GM18861 (cell line): ENCODE data around the gene SMIM23.
"Not testable (repeated sequence)": the region's sequence is repeated elsewhere in the genome, so short reads cannot be mapped to it uniquely, and the experiment has no call there.

Experiments used
- ATAC-seq: cut with Tn5 transposase; IDR thresholded peaks from one replicate; pipeline ENCODE4 v1.9.1; 2021; ENCODE audit not compliant: unreplicated experiment

The SMIM23 gene

DNA sequence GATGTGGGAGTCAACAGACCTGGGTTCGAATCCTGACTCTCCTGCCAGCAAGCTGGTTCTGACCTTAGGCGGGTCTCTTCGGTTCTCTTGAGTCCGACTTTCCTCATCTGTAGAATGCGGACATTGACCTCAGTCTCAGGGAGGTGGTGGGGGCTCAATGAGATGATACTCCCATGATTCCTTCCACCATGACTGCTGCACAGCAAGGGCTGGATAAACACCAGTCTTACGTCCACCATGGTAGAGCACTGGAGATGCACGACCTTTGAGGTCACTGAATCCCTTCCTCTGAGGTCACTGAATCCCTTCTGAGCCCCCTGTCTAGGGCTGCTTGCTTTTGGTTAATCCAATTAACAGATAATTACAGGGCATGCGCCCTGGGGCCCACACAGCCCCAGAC is 12.5 kb upstream of the SMIM23 start:
- ATAC-seq, result no peak

- no peak for ATAC-seq
Observed at GRCh38 chr5:171774418-171774817, 11.2 kb upstream of the SMIM23 start.

DNA sequence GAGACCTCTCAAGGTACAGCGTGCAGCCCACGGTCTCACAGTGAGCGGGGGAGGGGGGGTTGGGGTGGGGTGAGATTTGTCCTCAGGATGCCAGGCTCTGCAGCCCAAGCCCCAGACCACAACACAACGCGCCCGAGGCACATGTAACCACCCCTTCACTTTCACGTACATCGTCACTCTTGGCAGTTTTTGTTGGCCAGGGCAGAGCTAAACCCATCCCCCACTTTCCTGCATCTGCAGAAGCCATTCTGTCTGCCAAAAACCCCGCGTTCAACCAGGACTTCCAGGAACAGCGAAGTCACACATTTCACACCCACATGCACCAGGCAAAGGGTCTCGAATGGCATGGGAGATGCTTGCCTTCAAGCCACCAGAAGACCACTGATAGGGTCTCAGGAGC is 9.4 kb upstream of the SMIM23 start:
- no peak for ATAC-seq

- ATAC-seq, result no peak
Observed at GRCh38 chr5:171776770-171777759, 8.6 kb upstream of the SMIM23 start.

GRCh38 chr5:171781744-171782143 is 3.9 kb upstream of the SMIM23 start:
- not testable (repeated sequence) for ATAC-seq

GRCh38 chr5:171782332-171782966 is 3.2 kb upstream of the SMIM23 start:
- no peak for ATAC-seq

- ATAC-seq, result no peak
Observed at GRCh38 chr5:171783051-171783450, 2.6 kb upstream of the SMIM23 start.

DNA sequence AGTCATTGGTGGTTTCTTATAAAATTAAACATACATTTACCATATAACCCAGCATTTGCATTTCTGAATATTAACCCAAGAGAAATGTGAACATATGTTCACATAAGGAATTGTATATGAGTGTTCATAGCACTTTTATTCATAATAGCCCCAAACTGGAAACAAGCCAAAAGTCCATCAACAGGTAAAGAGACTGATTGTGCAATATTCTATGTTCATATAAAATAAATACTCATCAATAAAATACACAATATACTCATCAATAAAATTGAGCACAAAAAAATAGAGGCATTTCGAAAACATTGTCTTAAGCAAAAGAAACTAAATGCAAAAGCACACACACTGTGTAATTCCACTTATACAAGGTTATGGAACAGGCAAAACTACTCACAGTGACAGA is 3.7 kb downstream of the SMIM23 start:
- ATAC-seq, result no peak

- ATAC-seq, result no peak
Observed at GRCh38 chr5:171790408-171790807, 4.8 kb downstream of the SMIM23 start.

GRCh38 chr5:171794470-171794960 is 8.9 kb downstream of the SMIM23 start:
- ATAC-seq, result no peak

- no peak for ATAC-seq
Observed at GRCh38 chr5:171795381-171795780, 9.8 kb downstream of the SMIM23 start.

DNA sequence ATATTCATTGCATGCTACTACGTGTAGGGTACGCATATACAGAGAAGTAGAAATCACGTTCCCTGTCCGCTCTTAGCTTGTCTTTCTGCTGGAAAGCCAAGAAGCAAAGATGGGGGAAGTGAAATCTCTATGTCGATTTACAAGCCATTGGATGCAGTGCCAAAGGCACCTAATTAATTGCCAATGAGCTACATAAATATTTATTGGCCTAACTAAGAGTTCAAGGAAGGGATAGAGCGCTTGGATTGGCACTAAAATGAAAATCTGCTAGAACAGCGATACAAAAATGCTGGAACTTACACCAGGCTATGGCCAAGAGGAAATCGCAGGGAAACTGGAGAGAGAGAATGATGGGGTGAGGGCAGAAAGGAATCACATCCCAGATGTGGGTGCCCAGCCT is 10.8 kb downstream of the SMIM23 start:
- no peak for ATAC-seq

- no peak for ATAC-seq
Observed at GRCh38 chr5:171797543-171797942, 11.9 kb downstream of the SMIM23 start.

GRCh38 chr5:171798418-171798817 is 12.8 kb downstream of the SMIM23 start:
- no peak for ATAC-seq

GRCh38 chr5:171801839-171802238 is 16.2 kb downstream of the SMIM23 start:
- ATAC-seq, result no peak

- no peak for ATAC-seq
Observed at GRCh38 chr5:171805746-171806145, 20.1 kb downstream of the SMIM23 start.

- ATAC-seq, result no peak
Observed at GRCh38 chr5:171806976-171807747, 21.5 kb downstream of the SMIM23 start.

DNA sequence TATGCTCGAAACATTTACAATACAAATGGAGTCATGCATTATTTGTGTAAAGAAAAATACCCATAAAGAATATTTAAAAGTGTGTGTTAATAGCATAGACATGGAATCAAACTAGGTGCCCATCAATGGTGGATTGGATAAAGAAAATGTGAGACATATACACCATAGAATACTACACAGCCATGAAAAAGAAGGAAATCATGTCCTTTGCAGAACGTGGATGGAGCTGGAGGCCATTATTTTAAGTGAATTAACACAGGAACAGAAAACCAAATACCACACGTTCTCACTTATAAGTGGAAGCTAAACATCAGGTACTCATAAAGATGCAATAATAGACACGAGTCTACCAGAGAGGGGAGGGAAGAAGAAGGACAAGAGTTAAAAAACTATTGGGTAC is 22.8 kb downstream of the SMIM23 start:
- no peak for ATAC-seq

GRCh38 chr5:171808951-171809350 is 23.3 kb downstream of the SMIM23 start:
- no peak for ATAC-seq

DNA sequence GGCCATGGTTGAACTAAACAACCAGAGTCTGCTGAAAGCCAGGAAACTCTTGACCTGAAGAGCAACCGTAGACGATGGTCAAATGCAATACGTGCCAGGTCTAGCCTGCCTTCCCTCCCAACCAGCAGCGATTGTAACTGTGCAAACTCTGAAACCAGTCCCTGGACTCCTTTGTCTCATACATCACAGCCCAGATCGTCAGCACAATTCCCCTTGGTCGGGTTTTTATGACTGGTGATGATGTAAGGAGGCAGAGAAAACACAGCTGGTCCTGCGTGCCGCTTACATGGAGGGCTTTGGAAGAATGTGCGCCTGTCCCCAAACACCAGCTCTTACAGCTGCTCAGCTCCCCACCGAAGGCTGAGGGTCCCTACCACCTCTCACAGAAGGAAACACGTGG is 24.6 kb downstream of the SMIM23 start:
- no peak for ATAC-seq

DNA sequence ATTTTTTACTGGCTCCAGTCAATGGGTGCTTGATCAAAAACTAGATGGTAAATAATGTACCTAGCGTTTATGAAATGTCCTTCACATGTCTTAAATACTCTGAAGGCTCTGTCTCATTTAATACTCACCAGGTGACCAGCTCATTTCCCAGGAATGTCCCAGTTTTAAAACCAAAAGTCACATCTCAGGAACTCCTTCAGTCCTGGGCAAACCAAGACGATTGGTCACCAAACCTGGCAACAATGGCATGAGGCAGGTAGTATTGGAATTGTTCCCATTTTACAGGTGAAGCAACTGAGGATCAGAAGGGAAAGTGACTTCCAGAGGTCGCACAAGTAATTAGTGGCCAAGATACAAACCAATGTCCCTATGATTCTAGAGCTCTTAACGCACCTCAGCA is 27.7 kb downstream of the SMIM23 start:
- ATAC-seq, result no peak
